ENCODE measurements around the gene NIFK.

GRCh38 chr2:121746071-121746578 is 9.4 kb upstream of the NIFK start:
- no peak for TF ChIP-seq SUZ12 (IDR thresholded peaks at IDR 0.05; ENCODE audit: extremely low read depth, insufficient read depth, insufficient read length)
- TF ChIP-seq ZNF274 (IDR thresholded peaks at IDR 0.05; ENCODE audit: low read depth, low read length), result no peak
- TF ChIP-seq YY1 (IDR thresholded peaks at IDR 0.05; ENCODE audit: insufficient read depth, insufficient read length), result no peak
